Endothelial cell of umbilical vein (primary cell): ENCODE data around the gene ADGRD1. TPM values are rescaled to one million over a fixed set of nuclear protein-coding genes. Genes with fewer than 3 reads are reported as not detected.

Experiments
- BruUV-seq: library from RNA; stranded (reverse); fragments of 400-500 nt; replicated peaks from 2 replicates; lab custom pipeline; 2021; lab: Mats Ljungman, UMichigan
- CTCF ChIA-PET: fragments of 300-600, 350-600 bp; sonication (Branson Sonifier 250); formaldehyde crosslinking; loops from one replicate; lab custom pipeline; 2021; ENCODE audit warnings: antibody characterized with exemption, inconsistent platforms; lab: Charles Lee
- POLR2A ChIA-PET: fragments of 300-600, 350-600 bp; sonication (Branson Sonifier 250); formaldehyde crosslinking; loops from one replicate; lab custom pipeline; 2021; ENCODE audit warnings: antibody characterized with exemption, inconsistent platforms; lab: Charles Lee
- DNase-seq: peaks from one replicate; pipeline ENCODE4 v3.0.0-alpha.2; 2011; ENCODE audit warnings: low read depth, low spot score
- FAIRE-seq: peaks from 2 replicates; lab custom pipeline; 2011; peaks lifted over from hg19 to GRCh38; lab: Jason Lieb, UNC
- H2AFZ ChIP-seq: 2 replicates; pipeline ENCODE4 v1.6.0; 2012; ENCODE audit warnings: low read depth, low read length, control low read depth, inconsistent platforms
- H3K27ac ChIP-seq: 2 replicates; pipeline ENCODE4 v1.5.1; 2011; ENCODE audit warnings: low read depth, mild to moderate bottlenecking, control low read depth, low read length, moderate library complexity; ENCODE audit not compliant: insufficient read depth
- H3K27me3 ChIP-seq, 2 experiments: 2 replicates each; pipeline versions ENCODE4 v1.6.0 to v1.6.1; 2011; ENCODE audit warnings: low read length in 2 of 2, mixed read lengths in 1 of 2; ENCODE audit not compliant: control insufficient read depth in 2 of 2, insufficient read depth in 2 of 2
- H3K36me3 ChIP-seq, 2 experiments: 2 replicates in 1 of 2; 3 replicates in 1 of 2; pipeline ENCODE4 v1.5.1; 2011; ENCODE audit warnings: low read length in 2 of 2, mild to moderate bottlenecking in 1 of 2, moderate library complexity in 1 of 2; ENCODE audit not compliant: control insufficient read depth in 2 of 2, insufficient read depth in 2 of 2; ENCODE audit errors: extremely low read depth in 1 of 2
- H3K4me1 ChIP-seq: 3 replicates; pipeline ENCODE4 v1.5.1; 2011; ENCODE audit warnings: mild to moderate bottlenecking, low read length; ENCODE audit not compliant: control insufficient read depth, insufficient read depth; ENCODE audit errors: extremely low read depth
- H3K4me2 ChIP-seq: 2 replicates; pipeline ENCODE4 v1.6.1; 2011; ENCODE audit warnings: low read length, control low read depth, mixed read lengths; ENCODE audit not compliant: insufficient read depth
- H3K4me3 ChIP-seq, 3 experiments: fragments of 200-600 bp in 1 of 3; sonication (generic), shearing (Covaris generic) in 1 of 3; replicated peaks in 1 of 3; 2 replicates each; pipeline ENCODE4 v1.5.1; 2011 to 2016; ENCODE audit warnings: control low read depth in 3 of 3, low read length in 3 of 3, mild to moderate bottlenecking in 2 of 3, inconsistent platforms in 1 of 3, low read depth in 1 of 3, moderate library complexity in 1 of 3; ENCODE audit not compliant: insufficient read depth in 1 of 3
- H3K79me2 ChIP-seq: 2 replicates; pipeline ENCODE4 v1.6.0; 2012; ENCODE audit warnings: low read length, inconsistent platforms; ENCODE audit not compliant: control insufficient read depth, insufficient read depth
- H3K9ac ChIP-seq: replicated peaks from 2 replicates; pipeline ENCODE3; 2011; ENCODE audit warnings: low read length, control low read depth; ENCODE audit not compliant: insufficient read depth; ENCODE audit errors: extremely low read depth
- H3K9me1 ChIP-seq: replicated peaks from 3 replicates; pipeline ENCODE4 v1.6.0; 2011; ENCODE audit warnings: mild to moderate bottlenecking, low read length; ENCODE audit not compliant: control insufficient read depth, insufficient read depth; ENCODE audit errors: extremely low read depth
- H3K9me3 ChIP-seq: replicated peaks from 2 replicates; pipeline ENCODE4 v1.5.1; 2012; ENCODE audit warnings: low read length, inconsistent platforms; ENCODE audit not compliant: control insufficient read depth, insufficient read depth
- H4K20me1 ChIP-seq: replicated peaks from 2 replicates; pipeline ENCODE3; 2011; ENCODE audit warnings: mild to moderate bottlenecking, low read length; ENCODE audit not compliant: control insufficient read depth, insufficient read depth; ENCODE audit errors: extremely low read depth
- CTCF ChIP-seq, 2 donors: IDR thresholded peaks; 1 replicate in 1 of 2; 2 replicates in 1 of 2; pipeline ENCODE4 v1.5.1; 2011; ENCODE audit warnings: low read length in 2 of 2, mild to moderate bottlenecking in 2 of 2, moderate library complexity in 2 of 2, control low read depth in 1 of 2, inconsistent platforms in 1 of 2, low read depth in 1 of 2; ENCODE audit not compliant: insufficient read depth in 1 of 2; ENCODE audit errors: extremely low read depth in 1 of 2
- EZH2 ChIP-seq: IDR thresholded peaks from 2 replicates; pipeline ENCODE4 v1.6.1; 2012; ENCODE audit warnings: borderline replicate concordance, low read depth, mild to moderate bottlenecking, moderate library complexity, low read length, inconsistent platforms; ENCODE audit not compliant: severe bottlenecking
- FOS ChIP-seq: IDR thresholded peaks from 2 replicates; pipeline ENCODE4 v1.6.1; 2011; ENCODE audit warnings: mild to moderate bottlenecking, low read length, moderate library complexity, borderline replicate concordance; ENCODE audit not compliant: insufficient read depth
- GATA2 ChIP-seq: IDR thresholded peaks from 2 replicates; pipeline ENCODE4 v1.7.0; 2011; ENCODE audit warnings: low read depth, mild to moderate bottlenecking, moderate library complexity, mixed read lengths, low read length; ENCODE audit not compliant: insufficient read length, insufficient read depth
- JUN ChIP-seq: IDR thresholded peaks from 2 replicates; pipeline ENCODE4 v1.6.1; 2011; ENCODE audit warnings: borderline replicate concordance, low read depth; ENCODE audit not compliant: insufficient read length, insufficient read depth
- MAX ChIP-seq: IDR thresholded peaks from 2 replicates; pipeline ENCODE4 v1.6.1; 2011; ENCODE audit not compliant: insufficient read depth, insufficient read length
- MYC ChIP-seq: IDR thresholded peaks from one replicate; pipeline ENCODE4 v1.6.1; 2011; ENCODE audit warnings: mild to moderate bottlenecking, low read depth, low read length
- POLR2A ChIP-seq: IDR thresholded peaks from 2 replicates; pipeline ENCODE4 v1.6.1; 2012; ENCODE audit warnings: low read depth, mild to moderate bottlenecking, control low read depth, low read length
- POLR2AphosphoS5 ChIP-seq: IDR thresholded peaks from 2 replicates; pipeline ENCODE4 v1.6.1; 2012; ENCODE audit warnings: low read depth, mild to moderate bottlenecking, control low read depth, low read length, moderate library complexity; ENCODE audit not compliant: insufficient read depth
- dilution Hi-C: fragments of 300-500 bp; cut with MboI; formaldehyde crosslinking; loops from one replicate; pipeline ENCODE4 v1.15.0; 2019; ENCODE audit warnings: low sequenced_read_pairs; ENCODE audit not compliant: extremely low pct_ligation_motif_present
- intact Hi-C: fragments of 100-400 bp; cut with micrococcal nuclease; formaldehyde crosslinking; loops from one replicate; pipeline ENCODE4 v1.10.0; 2022
- polyA plus RNA-seq, 4 experiments: library from polyadenylated mRNA; depleted of rRNA in 3 of 4; stranded (reverse) in 3 of 4; unstranded in 1 of 4; fragments of >200 nt; gene quantifications; 2 replicates each; pipeline versions ENCODE4 v1.2.1 to v1.2.3, GENCODE V29; 2011 to 2012; ENCODE audit warnings: missing spikeins in 1 of 4
- total RNA-seq: library from RNA; stranded (reverse); gene quantifications from 2 replicates; pipeline ENCODE4 v1.2.3, GENCODE V29; 2021

Gene ADGRD1
- total and polyA plus RNA-seq, 2 donors (not counting 3 experiments of a cell fraction or from before 2014, with no cell fraction given) = 0.07 TPM; not detected in 1

GRCh38 chr12:131033486-131033885, 79.8 kb downstream of the ADGRD1 start:
- BruUV-seq = no TSS peak

More at GRCh38 chr12:131033486-131033885, 79.8 kb downstream of the ADGRD1 start:
- intact Hi-C loops = no loop called here
- DNase-seq (no peak), FAIRE-seq (no peak)
- Histone ChIP-seq H3K9me1 (no peaks in the 10 kb centered on the region), H3K9me3 (no peaks in the 10 kb centered on the region), H3K27me3 (no peaks in the 10 kb centered on the region), H3K36me3 (no peaks in the 10 kb centered on the region), H4K20me1 (no peaks in the 10 kb centered on the region), H2AFZ (no peak overlapping the region), H3K27ac (no peak overlapping the region), H3K4me3 (no peak overlapping the region), H3K79me2 (no peaks in the 10 kb centered on the region), H3K9ac (no peak overlapping the region), H3K4me2 (no peak overlapping the region), H3K4me1 (no peaks in the 10 kb centered on the region)
- dilution Hi-C loops = no loop called here
- TF ChIP-seq JUN (no peak), POLR2A (no peak), EZH2 (no peak), MYC (no peak), CTCF (IDR thresholded peaks at IDR 0.05; ENCODE audit: extremely low read depth in 1 of 2, insufficient read depth in 1 of 2, low read depth in 1 of 2, low read length in 2 of 2) (no peak), FOS (no peak), GATA2 (no peak), MAX (no peak), POLR2AphosphoS5 (no peak)
- POLR2A ChIA-PET = no interaction called here
- CTCF ChIA-PET = no interaction called here
